ENCODE results near the gene SACM1L. TPM values are rescaled to one million over a fixed set of nuclear protein-coding genes. Genes with fewer than 3 reads are reported as not detected.

The SACM1L gene
- total and polyA plus RNA-seq, 2 of the 8 experiments (the other 6 are each of a cell fraction or from before 2014, with no cell fraction given) = 20.1 to 61.0 TPM

GRCh38 chr3:45711931-45712330 is 22.7 kb downstream of the SACM1L start:
- Histone ChIP-seq H3K79me2 (ENCODE audit: control insufficient read depth in 1 of 2, insufficient read depth in 2 of 2, low read length in 2 of 2) (no peaks in the 10 kb centered on the region), H3K9me3 (ENCODE audit: insufficient read depth in 2 of 2, low read depth in 1 of 2, low read length in 1 of 2) (no peaks in the 10 kb centered on the region), H2AFZ (ENCODE audit: low read length) (no peak overlapping the region), H4K20me1 (replicated peaks in 1 of 2; ENCODE audit: control insufficient read depth in 1 of 2, insufficient read depth in 2 of 2, low read length in 2 of 2) (peaks cover 0 to 2% of the 10 kb centered on the region in 2 experiments), H2BK12ac (ENCODE audit: low read depth, low read length) (no peak overlapping the region), H3K4me1 (replicated peaks in 1 of 4; ENCODE audit: control insufficient read depth in 3 of 4, insufficient read depth in 4 of 4, low read length in 3 of 4) (no peaks in the 10 kb centered on the region), H3K18ac (ENCODE audit: extremely low read depth, low read length) (no peak overlapping the region; the same call in 1 of the 2 replicates), H3K4me2 (ENCODE audit: insufficient read depth in 1 of 2, low read depth in 2 of 2, low read length in 2 of 2) (no peak overlapping the region), H2AK5ac (ENCODE audit: low read depth, low read length) (no peak overlapping the region), H3K56ac (replicated peaks; ENCODE audit: insufficient read length, low read depth, low read length) (no peak overlapping the region), H3K27ac (ENCODE audit: low read depth, low read length) (no peak overlapping the region), H3K14ac (ENCODE audit: insufficient read length) (no peak overlapping the region), H3K23me2 (ENCODE audit: low read depth, low read length) (no peaks in the 10 kb centered on the region), H3K9ac (replicated peaks in 1 of 4; ENCODE audit: extremely low read depth in 1 of 4, low read depth in 3 of 4, low read length in 3 of 4) (no peak overlapping the region), H3K4ac (replicated peaks; ENCODE audit: insufficient read length, low read depth, low read length) (no peak overlapping the region), H2BK5ac (ENCODE audit: low read depth, low read length) (no peak overlapping the region), H2BK15ac (ENCODE audit: low read length) (no peak overlapping the region), H4K91ac (replicated peaks; ENCODE audit: insufficient read length, low read length) (no peak overlapping the region), H4K5ac (ENCODE audit: insufficient read length, low read depth, low read length) (no peak overlapping the region), H3K4me3 (ENCODE audit: extremely low read depth in 1 of 4, insufficient read depth in 2 of 4, low read depth in 3 of 4, low read length in 4 of 4) (no peak overlapping the region), H3K36me3 (ENCODE audit: control insufficient read depth in 2 of 4, insufficient read depth in 4 of 4, low read length in 3 of 4) (peaks cover 8 to 62% (median 24%) of the 10 kb centered on the region in 4 experiments), H3K27me3 (replicated peaks in 1 of 4; ENCODE audit: control insufficient read depth in 3 of 4, extremely low read depth in 1 of 4, insufficient read depth in 3 of 4, low read length in 3 of 4) (no peaks in the 10 kb centered on the region), H3K23ac (ENCODE audit: insufficient read length) (no peak overlapping the region), H2BK20ac (ENCODE audit: low read length) (no peak overlapping the region), H4K8ac (ENCODE audit: extremely low read depth, insufficient read depth, low read length) (no peak overlapping the region), H2BK120ac (replicated peaks; ENCODE audit: low read depth, low read length) (no peak overlapping the region), H3K79me1 (ENCODE audit: low read depth, low read length) (no peaks in the 10 kb centered on the region)
- DNase-seq (ENCODE audit: low read depth in 1 of 2, low spot score in 2 of 2) = no peak
- CTCF ChIA-PET (ENCODE audit: partially characterized antibody) = interaction anchor here (1.1 kb wide), 1 partner anchor 202 kb away, joined by 3 read pairs; no protein-coding TSS in a partner anchor
- no peak for FAIRE-seq
- POLR2A ChIA-PET (ENCODE audit: partially characterized antibody) = no interaction called here
- WGBS, 2 experiments (ENCODE audit: extremely low coverage in 1 of 2, insufficient coverage in 1 of 2, insufficient read length in 1 of 2, insufficient replicate concordance in 2 of 2, low coverage in 1 of 2, low lambda C conversion rate in 2 of 2, missing lambda C conversion rate in 1 of 2) = 65% methylated on average over 4 of the region's 4 CpGs; no CpG with 5 or more reads in 1 of the 2 experiments
- TF ChIP-seq TAF1 (IDR thresholded peaks at IDR 0.05; ENCODE audit: low read depth, low read length) = no peak
- no peak for TF ChIP-seq RNF2 (IDR thresholded peaks at IDR 0.05; ENCODE audit: borderline replicate concordance, low read depth, low read length, missing control alignments, poor library complexity, severe bottlenecking)
- no peak for TF ChIP-seq SP1 (IDR thresholded peaks at IDR 0.05; ENCODE audit: low read depth, low read length)
- no peak for TF ChIP-seq KDM1A (IDR thresholded peaks at IDR 0.05; ENCODE audit: borderline replicate concordance, low read length)
- no peak for TF ChIP-seq E2F6 (IDR thresholded peaks at IDR 0.05)
- TF ChIP-seq CREB1 (IDR thresholded peaks at IDR 0.05) = no peak
- no peak for TF ChIP-seq RFX5 (IDR thresholded peaks at IDR 0.05; ENCODE audit: borderline replicate concordance, low read depth, low read length)
- no peak for TF ChIP-seq PHF8 (conservative IDR thresholded peaks at IDR 0.05; ENCODE audit: low read depth, low read length)
- no peak for TF ChIP-seq ZNF274 (IDR thresholded peaks at IDR 0.05; ENCODE audit: borderline replicate concordance, extremely low read depth, low read length)
- no peak for TF ChIP-seq BACH1 (IDR thresholded peaks at IDR 0.05; ENCODE audit: low read length)
- no peak for TF ChIP-seq KDM4A (IDR thresholded peaks at IDR 0.05; ENCODE audit: low read depth, low read length, severe bottlenecking)
- no peak for TF ChIP-seq SAP30 (IDR thresholded peaks at IDR 0.05; ENCODE audit: insufficient read depth, insufficient replicate concordance, low read length)
- TF ChIP-seq SP2 (IDR thresholded peaks at IDR 0.05; ENCODE audit: low read length) = no peak

Data from H1 (cell line).